ENCODE results near the gene COL10A1.

GRCh38 chr6:116165596-116165995, 39.7 kb upstream of the COL10A1 start:
- no peak for TF ChIP-seq CTCF (IDR thresholded peaks at IDR 0.05)
- no peak for TF ChIP-seq POLR2AphosphoS5 (IDR thresholded peaks at IDR 0.05)
- TF ChIP-seq POLR2A (IDR thresholded peaks at IDR 0.05) = no peak

All from breast epithelium (tissue), 3 donors.